H4 (cell line): ENCODE measurements around the gene HK2. TPM values are rescaled to one million over a fixed set of nuclear protein-coding genes. Genes with fewer than 3 reads are reported as not detected.
"Not testable (repeated sequence)": the region's sequence is repeated elsewhere in the genome, so short reads cannot be mapped to it uniquely, and the experiment has no call there.

ENCODE experiments used
- DNase-seq: peaks from one replicate; pipeline ENCODE4 v3.0.0-alpha.2; 2015; ENCODE audit warnings: low spot score
- total RNA-seq: library from RNA; depleted of rRNA; stranded (reverse); fragments of >200 nt; shearing (Covaris generic); gene quantifications from 2 replicates; pipeline ENCODE4 v1.2.3, GENCODE V29; 2014

Gene HK2
- total RNA-seq, 1 experiment from 2014 or later = 6.0 TPM

DNA sequence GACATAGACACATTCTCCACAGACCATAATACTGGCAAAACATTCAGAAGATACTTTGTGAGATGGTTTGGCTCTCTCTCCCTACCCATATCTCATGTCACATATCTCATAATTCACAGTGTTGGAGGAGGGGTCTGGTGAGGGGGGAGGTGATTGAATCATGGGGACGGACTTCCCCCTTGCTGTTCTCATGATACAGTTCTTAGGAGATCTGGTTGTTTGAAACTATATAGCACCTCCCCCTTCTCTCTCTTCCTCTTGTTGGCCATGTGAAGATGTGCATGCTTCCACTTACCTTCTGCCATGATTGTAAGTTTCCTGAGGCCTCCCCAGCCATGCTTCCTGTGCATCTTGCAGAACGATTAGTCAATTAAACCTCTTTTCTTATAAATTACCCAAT, 61.1 kb downstream of the HK2 start:
- DNase-seq = no peak

DNA sequence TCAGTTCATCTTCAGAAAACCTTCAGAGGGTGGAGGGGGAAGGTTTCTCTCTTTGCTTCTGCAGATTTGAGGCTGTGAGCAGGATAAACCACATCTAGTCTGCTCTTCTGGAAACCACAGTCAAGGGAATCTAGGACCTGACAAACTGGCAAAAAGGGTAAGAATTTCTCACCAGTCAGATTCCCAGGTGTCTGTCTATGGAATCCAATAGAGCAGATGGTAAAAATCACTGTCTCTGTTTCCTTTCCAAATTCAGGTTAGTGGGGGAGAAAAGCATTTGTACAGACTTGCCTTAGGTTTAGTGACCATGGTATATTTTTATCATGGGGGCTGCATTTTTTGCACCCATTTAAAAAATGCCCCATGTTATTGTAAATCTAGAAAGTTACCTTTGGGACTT, 62.3 kb downstream of the HK2 start:
- DNase-seq = no peak

GRCh38 chr2:74900225-74900624, 66.3 kb downstream of the HK2 start:
- DNase-seq = not testable (repeated sequence)

GRCh38 chr2:74902281-74902860, 68.4 kb downstream of the HK2 start:
- DNase-seq = no peak

- no peak for DNase-seq
Observed at GRCh38 chr2:74906395-74906794, 72.5 kb downstream of the HK2 start.

DNA sequence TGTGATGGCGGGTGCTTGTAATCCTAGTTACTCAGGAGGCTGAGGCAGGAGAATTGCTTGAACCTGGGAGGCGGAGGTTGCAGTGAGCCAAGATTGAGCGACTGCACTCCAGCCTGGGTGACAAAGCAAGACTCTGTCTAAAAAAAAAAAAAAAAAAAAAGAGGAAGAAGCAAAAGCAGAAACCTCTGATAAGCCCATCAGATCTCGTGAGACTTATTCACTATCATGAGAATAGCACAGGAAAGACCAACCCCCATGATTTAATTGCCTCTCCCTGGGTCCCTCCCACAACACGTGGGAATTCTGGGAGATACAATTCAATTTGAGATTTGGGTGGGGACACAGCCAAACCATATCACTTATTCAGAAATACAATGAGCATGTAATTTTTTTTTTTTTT, 73.6 kb downstream of the HK2 start:
- DNase-seq = not testable (repeated sequence)

DNA sequence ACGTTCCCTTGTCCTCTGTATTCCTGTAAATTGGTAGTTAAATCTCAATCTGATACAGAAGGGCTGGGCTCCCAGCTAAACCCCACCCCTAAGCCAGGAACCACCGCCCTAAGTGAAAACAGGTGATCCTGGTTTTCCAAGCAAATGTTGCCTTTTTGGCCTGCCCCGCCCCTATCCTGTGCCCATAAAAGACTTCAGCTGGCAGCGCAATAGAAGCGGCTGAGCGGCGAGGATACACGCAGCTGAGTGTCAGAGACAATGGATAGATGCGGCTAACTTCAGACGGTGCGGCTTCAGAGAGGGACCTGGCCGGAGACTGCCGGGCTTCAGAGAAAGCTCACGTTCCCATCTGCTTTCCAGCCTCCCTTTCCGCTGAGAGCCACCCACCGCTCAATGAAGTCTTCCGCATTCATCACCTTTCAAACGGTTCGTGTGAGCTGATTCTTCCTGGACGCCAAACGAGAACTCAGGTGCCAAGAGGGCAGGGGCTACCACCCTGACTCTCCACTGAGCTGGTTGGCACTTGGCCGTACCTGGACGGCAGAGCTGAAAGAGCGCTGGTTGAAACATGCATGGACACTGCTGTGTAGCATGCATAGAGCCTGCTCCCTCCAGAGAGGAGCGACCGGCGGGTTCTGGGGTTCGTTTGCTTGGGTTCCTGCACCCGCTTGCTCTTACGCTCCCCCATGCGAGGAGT, 75.0 kb downstream of the HK2 start:
- no peak for DNase-seq

DNA sequence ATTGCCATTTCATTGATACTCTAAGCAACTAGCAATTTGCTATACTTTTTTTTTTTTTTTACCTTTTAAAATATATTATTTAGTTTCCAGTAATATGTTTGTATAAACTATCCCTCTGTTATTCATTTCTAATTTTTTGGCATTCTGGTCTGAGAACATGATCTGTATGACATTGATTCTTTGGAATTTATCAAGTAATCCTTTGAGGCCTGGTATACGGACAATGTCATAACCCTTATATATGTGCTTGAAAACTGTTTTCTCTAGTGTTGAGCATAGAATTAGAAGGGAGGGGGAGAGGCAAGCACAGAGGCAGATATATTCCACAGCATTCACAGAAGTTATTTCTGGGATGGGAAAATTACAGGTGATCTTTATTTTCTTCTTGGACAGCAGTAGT, 76.3 kb downstream of the HK2 start:
- DNase-seq = no peak

GRCh38 chr2:74911061-74911460, 77.1 kb downstream of the HK2 start:
- no peak for DNase-seq

DNA sequence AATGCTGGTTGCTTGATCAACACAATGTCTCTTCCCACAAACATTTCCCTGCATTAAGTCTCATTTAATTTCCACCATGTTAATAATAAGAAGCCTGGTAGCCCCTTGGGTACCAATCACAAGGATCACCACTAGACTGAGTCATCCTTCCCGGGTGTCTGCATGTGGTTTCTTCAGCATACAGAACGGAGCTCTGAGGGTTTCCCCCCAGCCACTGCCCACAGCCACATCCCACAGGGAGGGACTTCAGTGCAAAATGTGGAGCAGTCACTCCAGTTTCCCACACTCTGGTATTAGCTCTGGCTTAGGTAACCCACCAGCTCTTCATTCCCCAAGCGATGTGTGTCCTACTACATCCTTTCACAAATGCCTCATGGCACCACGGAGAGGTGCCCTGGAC, 81.8 kb downstream of the HK2 start:
- peak; percentile 45 for DNase-seq

DNA sequence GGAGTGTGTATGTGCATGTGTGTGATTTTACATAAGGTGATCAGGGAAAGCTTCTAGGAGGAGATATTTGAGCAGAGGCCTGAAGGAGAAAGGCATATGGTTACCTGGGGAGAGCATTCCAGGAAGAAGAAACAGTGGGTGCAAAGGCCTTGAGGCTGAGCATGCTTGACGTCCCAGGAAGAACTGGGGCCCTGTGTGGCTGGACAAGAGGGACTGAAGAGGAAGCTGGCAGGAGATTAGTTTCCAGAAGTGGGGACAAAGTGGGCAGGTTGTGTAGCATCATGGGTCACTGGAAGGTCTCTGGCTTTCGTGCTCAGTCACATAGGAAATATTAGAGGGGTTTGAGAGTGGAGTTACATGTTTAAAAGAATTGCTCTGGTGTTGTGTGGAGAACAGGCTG, 82.5 kb downstream of the HK2 start:
- DNase-seq = no peak

GRCh38 chr2:74917702-74918619, 84.0 kb downstream of the HK2 start:
- DNase-seq = peak; percentile 37

DNA sequence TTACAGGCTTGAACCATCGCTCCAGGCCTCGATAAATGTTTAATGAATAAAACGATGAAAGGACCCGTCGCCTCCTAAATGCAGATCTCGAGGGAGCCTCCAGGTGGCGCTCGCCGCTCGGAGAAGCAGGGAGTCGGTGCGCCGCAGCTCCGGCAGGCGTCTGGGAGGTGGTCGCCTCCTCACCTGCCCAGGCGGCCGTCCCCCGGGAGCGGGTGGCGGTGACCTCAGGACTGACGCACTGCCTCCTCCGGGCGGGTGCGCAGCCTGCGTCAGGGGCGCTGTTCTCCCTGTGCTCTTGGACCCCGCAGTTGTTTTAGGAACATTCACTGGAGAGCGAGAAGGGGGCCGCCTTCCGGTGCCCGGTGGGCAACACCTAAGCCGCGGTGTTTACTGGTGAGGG, 85.9 kb downstream of the HK2 start:
- DNase-seq = no peak

DNA sequence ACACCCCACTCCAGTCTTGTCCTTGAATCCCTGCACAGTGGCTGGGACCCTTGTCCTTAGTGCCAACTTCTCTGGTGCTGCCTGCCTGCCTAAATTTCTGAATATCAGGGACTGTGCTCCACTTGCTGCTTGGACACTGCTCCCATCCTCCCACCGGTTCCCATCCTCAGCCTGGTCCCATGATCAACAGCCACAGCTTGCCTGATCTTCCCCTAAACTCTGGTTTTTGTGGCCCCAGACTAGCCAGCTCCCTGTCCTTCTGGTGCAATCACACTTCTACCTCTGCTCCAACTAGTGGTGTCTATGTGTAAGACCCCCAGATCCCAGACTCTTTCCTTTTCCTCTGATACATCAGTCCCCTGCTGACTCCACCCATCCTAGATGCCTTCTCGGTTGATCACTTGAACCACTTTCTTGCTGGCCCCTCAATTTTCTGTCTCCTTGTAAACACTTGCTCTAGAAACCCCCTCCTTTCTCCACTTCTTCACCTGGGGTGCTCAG, 87.4 kb downstream of the HK2 start:
- no peak for DNase-seq

DNA sequence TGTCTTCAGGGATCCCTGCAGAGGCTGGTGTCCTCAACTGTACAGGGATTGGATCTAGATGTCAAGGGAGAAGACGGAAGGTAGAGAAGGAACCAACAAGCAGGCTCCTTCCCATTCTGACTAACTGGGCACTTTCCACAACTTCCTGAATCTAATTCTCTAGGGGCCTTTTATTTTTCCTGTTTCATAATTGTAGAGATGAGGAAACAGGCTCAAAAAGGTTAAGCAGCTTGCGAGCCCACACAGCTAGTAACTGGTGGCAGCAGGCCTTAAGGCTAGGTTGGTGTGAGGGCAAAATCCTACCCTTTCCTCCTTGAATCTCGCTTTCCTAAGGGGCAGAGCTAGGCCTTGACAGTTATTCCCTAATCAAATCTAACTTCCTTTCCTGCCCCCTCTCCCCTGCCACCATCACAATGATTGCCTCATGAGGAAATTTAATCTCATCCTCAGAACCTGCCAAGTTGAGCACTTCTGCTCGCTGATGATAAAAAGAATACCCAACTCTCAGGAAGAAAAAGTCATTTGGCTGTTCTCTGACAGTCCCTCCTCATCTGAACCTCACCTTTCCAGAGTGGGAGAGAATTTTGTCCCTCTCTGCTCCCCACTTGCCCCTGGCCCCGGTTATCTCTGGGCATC, 88.8 kb downstream of the HK2 start:
- no peak for DNase-seq

GRCh38 chr2:74924463-74925265, 90.7 kb downstream of the HK2 start:
- DNase-seq = no peak

GRCh38 chr2:74925361-74925786, 91.4 kb downstream of the HK2 start:
- DNase-seq = no peak

- no peak for DNase-seq
Observed at GRCh38 chr2:74927621-74928020, 93.7 kb downstream of the HK2 start.

DNA sequence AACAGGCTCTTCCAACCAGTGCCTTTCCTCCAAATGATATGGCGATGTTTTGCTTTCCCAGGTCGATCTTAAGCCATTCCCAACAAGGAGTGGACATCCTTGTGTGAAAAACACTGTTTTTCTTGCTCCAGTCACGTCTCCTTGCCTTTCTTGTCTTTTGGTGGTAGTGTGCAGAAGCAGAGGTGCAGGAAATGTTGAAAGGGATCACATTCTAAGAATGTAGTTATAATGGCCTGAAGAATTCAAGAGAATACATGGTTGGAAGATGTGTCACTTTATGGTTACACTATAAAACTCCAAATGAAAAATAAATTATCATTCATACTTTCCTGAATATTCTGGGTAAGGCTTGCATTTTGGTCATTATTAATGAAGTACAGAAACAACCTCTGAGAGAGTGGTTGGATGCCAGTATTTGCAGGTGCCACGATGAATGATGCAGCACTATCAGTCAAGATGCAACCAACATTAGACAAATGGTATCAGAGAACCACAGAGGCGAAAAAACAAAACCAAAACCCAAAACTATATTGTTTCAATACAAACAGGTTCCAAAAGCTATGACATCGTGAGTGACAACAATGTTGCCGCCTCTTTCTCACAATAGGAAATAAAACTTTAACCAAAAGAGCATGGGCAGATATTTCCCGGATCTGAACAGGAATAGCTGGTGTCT, 97.0 kb downstream of the HK2 start:
- DNase-seq = no peak

DNA sequence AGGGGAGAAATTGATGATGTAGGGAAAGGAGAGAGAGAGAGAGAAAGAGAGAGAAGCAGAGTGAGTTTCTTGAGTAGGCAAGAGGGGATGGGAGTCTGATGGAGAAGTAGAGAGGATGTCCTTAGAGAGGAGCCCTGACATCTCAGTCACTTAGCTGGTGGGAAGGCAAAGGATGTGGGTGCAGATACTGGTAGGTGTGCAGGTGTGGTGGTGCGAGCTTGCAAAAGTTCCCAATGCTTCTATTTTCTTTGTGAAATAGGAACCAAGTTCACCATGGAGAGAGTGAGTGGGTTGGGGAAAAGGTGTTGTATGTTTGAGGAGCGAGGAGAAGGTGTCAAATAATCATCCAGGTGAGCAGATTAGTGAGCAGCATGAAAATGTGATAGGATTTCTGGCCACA, 98.0 kb downstream of the HK2 start:
- no peak for DNase-seq

DNA sequence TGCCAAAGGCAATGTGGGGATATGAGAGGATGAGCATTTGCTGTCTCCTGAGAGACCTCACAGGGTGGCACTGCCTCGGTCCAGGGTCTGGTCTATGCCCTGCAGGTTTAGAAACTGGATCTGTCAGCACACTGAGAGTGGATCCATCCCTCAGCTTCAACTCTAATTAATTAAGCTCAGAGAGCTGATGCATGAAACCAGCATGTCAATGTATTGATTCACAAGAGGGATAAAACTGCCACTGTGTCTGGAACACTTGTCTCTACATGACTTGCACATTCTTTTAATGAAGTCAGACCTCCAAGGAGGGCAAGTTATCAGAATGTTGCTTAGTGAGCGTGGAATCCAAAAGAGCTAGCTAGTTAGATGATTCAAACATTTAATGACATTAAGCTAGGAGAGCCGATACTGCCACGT, 102.1 kb downstream of the HK2 start:
- DNase-seq = no peak
